ENCODE data around the gene SEMA3D.

The SEMA3D gene

GRCh38 chr7:85023066-85023712, 163.7 kb downstream of the SEMA3D start:
- Histone ChIP-seq H3K4me1 (ENCODE audit: insufficient read depth, low read length) (peaks cover 4% of the 10 kb centered on the region), H3K27me3 (ENCODE audit: control insufficient read depth in 1 of 2, insufficient read depth in 2 of 2, low read length in 2 of 2) (no peaks in the 10 kb centered on the region), H3K27ac (ENCODE audit: low read depth, low read length) (no peak overlapping the region), H3K36me3 (ENCODE audit: insufficient read depth, low read length) (no peaks in the 10 kb centered on the region), H3K4me3 (ENCODE audit: low read depth in 1 of 2, low read length in 2 of 2) (no peak overlapping the region), H3K9me3 (ENCODE audit: low read length) (no peaks in the 10 kb centered on the region), H3K9ac (ENCODE audit: low read length) (no peak overlapping the region)

GRCh38 chr7:85022064-85022697, 164.7 kb downstream of the SEMA3D start:
- H3K4me1 ChIP-seq (ENCODE audit: insufficient read depth, low read length): peaks cover 4% of the 10 kb centered on the region
- H3K9me3 ChIP-seq (ENCODE audit: low read length): no peaks in the 10 kb centered on the region
- H3K4me3 ChIP-seq (ENCODE audit: low read depth in 1 of 2, low read length in 2 of 2): no peak overlapping the region
- no peak overlapping the region for H3K9ac ChIP-seq (ENCODE audit: low read length)
- no peak overlapping the region for H3K27ac ChIP-seq (ENCODE audit: low read depth, low read length)
- H3K27me3 ChIP-seq (ENCODE audit: control insufficient read depth in 1 of 2, insufficient read depth in 2 of 2, low read length in 2 of 2): no peaks in the 10 kb centered on the region
- H3K36me3 ChIP-seq (ENCODE audit: insufficient read depth, low read length): no peaks in the 10 kb centered on the region

- Histone ChIP-seq H3K27me3 (ENCODE audit: control insufficient read depth in 1 of 2, insufficient read depth in 2 of 2, low read length in 2 of 2) (no peaks in the 10 kb centered on the region), H3K27ac (ENCODE audit: low read depth, low read length) (no peak overlapping the region), H3K9me3 (ENCODE audit: low read length) (no peaks in the 10 kb centered on the region), H3K9ac (ENCODE audit: low read length) (no peak overlapping the region), H3K4me3 (ENCODE audit: low read depth in 1 of 2, low read length in 2 of 2) (no peak overlapping the region), H3K4me1 (ENCODE audit: insufficient read depth, low read length) (peaks cover 4% of the 10 kb centered on the region), H3K36me3 (ENCODE audit: insufficient read depth, low read length) (no peaks in the 10 kb centered on the region)
Observed at GRCh38 chr7:85021101-85021704, 165.7 kb downstream of the SEMA3D start.

GRCh38 chr7:85019778-85020177, 167.1 kb downstream of the SEMA3D start:
- no peaks in the 10 kb centered on the region for H3K36me3 ChIP-seq (ENCODE audit: insufficient read depth, low read length)
- no peak overlapping the region for H3K4me3 ChIP-seq (ENCODE audit: low read depth in 1 of 2, low read length in 2 of 2)
- no peak overlapping the region for H3K27ac ChIP-seq (ENCODE audit: low read depth, low read length)
- no peaks in the 10 kb centered on the region for H3K27me3 ChIP-seq (ENCODE audit: control insufficient read depth in 1 of 2, insufficient read depth in 2 of 2, low read length in 2 of 2)
- no peaks in the 10 kb centered on the region for H3K9me3 ChIP-seq (ENCODE audit: low read length)
- H3K4me1 ChIP-seq (ENCODE audit: insufficient read depth, low read length): peaks cover 4% of the 10 kb centered on the region
- no peak overlapping the region for H3K9ac ChIP-seq (ENCODE audit: low read length)

GRCh38 chr7:85019176-85019575, 167.7 kb downstream of the SEMA3D start:
- Histone ChIP-seq H3K27me3 (ENCODE audit: control insufficient read depth in 1 of 2, insufficient read depth in 2 of 2, low read length in 2 of 2) (no peaks in the 10 kb centered on the region), H3K27ac (ENCODE audit: low read depth, low read length) (no peak overlapping the region), H3K9ac (ENCODE audit: low read length) (no peak overlapping the region), H3K4me1 (ENCODE audit: insufficient read depth, low read length) (peaks cover 4% of the 10 kb centered on the region), H3K9me3 (ENCODE audit: low read length) (no peaks in the 10 kb centered on the region), H3K4me3 (ENCODE audit: low read depth in 1 of 2, low read length in 2 of 2) (no peak overlapping the region), H3K36me3 (ENCODE audit: insufficient read depth, low read length) (no peaks in the 10 kb centered on the region)

GRCh38 chr7:85018498-85018897, 168.4 kb downstream of the SEMA3D start:
- H3K27ac ChIP-seq (ENCODE audit: low read depth, low read length): no peak overlapping the region
- no peaks in the 10 kb centered on the region for H3K36me3 ChIP-seq (ENCODE audit: insufficient read depth, low read length)
- H3K9me3 ChIP-seq (ENCODE audit: low read length): no peaks in the 10 kb centered on the region
- no peak overlapping the region for H3K9ac ChIP-seq (ENCODE audit: low read length)
- peaks cover 4% of the 10 kb centered on the region for H3K4me1 ChIP-seq (ENCODE audit: insufficient read depth, low read length)
- no peak overlapping the region for H3K4me3 ChIP-seq (ENCODE audit: low read depth in 1 of 2, low read length in 2 of 2)
- no peaks in the 10 kb centered on the region for H3K27me3 ChIP-seq (ENCODE audit: control insufficient read depth in 1 of 2, insufficient read depth in 2 of 2, low read length in 2 of 2)

- Histone ChIP-seq H3K27me3 (ENCODE audit: control insufficient read depth in 1 of 2, insufficient read depth in 2 of 2, low read length in 2 of 2) (no peaks in the 10 kb centered on the region), H3K4me1 (ENCODE audit: insufficient read depth, low read length) (peaks cover 4% of the 10 kb centered on the region), H3K36me3 (ENCODE audit: insufficient read depth, low read length) (no peaks in the 10 kb centered on the region), H3K9ac (ENCODE audit: low read length) (no peak overlapping the region), H3K4me3 (ENCODE audit: low read depth in 1 of 2, low read length in 2 of 2) (no peak overlapping the region), H3K27ac (ENCODE audit: low read depth, low read length) (no peak overlapping the region), H3K9me3 (ENCODE audit: low read length) (no peaks in the 10 kb centered on the region)
Observed at GRCh38 chr7:85016286-85016685, 170.6 kb downstream of the SEMA3D start.

- H3K9me3 ChIP-seq (ENCODE audit: low read length): no peaks in the 10 kb centered on the region
- no peak overlapping the region for H3K27ac ChIP-seq (ENCODE audit: low read depth, low read length)
- H3K4me3 ChIP-seq (ENCODE audit: low read depth in 1 of 2, low read length in 2 of 2): no peak overlapping the region
- no peaks in the 10 kb centered on the region for H3K36me3 ChIP-seq (ENCODE audit: insufficient read depth, low read length)
- no peak overlapping the region for H3K9ac ChIP-seq (ENCODE audit: low read length)
- no peaks in the 10 kb centered on the region for H3K4me1 ChIP-seq (ENCODE audit: insufficient read depth, low read length)
- H3K27me3 ChIP-seq (ENCODE audit: control insufficient read depth in 1 of 2, insufficient read depth in 2 of 2, low read length in 2 of 2): no peaks in the 10 kb centered on the region
Observed at GRCh38 chr7:85014936-85015660, 171.8 kb downstream of the SEMA3D start.

- Histone ChIP-seq H3K9me3 (ENCODE audit: low read length) (no peaks in the 10 kb centered on the region), H3K4me1 (ENCODE audit: insufficient read depth, low read length) (no peaks in the 10 kb centered on the region), H3K4me3 (ENCODE audit: low read depth in 1 of 2, low read length in 2 of 2) (no peak overlapping the region), H3K27me3 (ENCODE audit: control insufficient read depth in 1 of 2, insufficient read depth in 2 of 2, low read length in 2 of 2) (no peaks in the 10 kb centered on the region), H3K36me3 (ENCODE audit: insufficient read depth, low read length) (no peaks in the 10 kb centered on the region), H3K9ac (ENCODE audit: low read length) (no peak overlapping the region), H3K27ac (ENCODE audit: low read depth, low read length) (no peak overlapping the region)
Observed at GRCh38 chr7:85011127-85011526, 175.7 kb downstream of the SEMA3D start.

GRCh38 chr7:85010306-85010705, 176.6 kb downstream of the SEMA3D start:
- Histone ChIP-seq H3K9me3 (ENCODE audit: low read length) (no peaks in the 10 kb centered on the region), H3K27ac (ENCODE audit: low read depth, low read length) (no peak overlapping the region), H3K4me1 (ENCODE audit: insufficient read depth, low read length) (no peaks in the 10 kb centered on the region), H3K36me3 (ENCODE audit: insufficient read depth, low read length) (no peaks in the 10 kb centered on the region), H3K9ac (ENCODE audit: low read length) (no peak overlapping the region), H3K4me3 (ENCODE audit: low read depth in 1 of 2, low read length in 2 of 2) (no peak overlapping the region), H3K27me3 (ENCODE audit: control insufficient read depth in 1 of 2, insufficient read depth in 2 of 2, low read length in 2 of 2) (no peaks in the 10 kb centered on the region)

- H3K4me1 ChIP-seq (ENCODE audit: insufficient read depth, low read length): peaks cover 5% of the 10 kb centered on the region
- no peak overlapping the region for H3K4me3 ChIP-seq (ENCODE audit: low read depth in 1 of 2, low read length in 2 of 2)
- H3K36me3 ChIP-seq (ENCODE audit: insufficient read depth, low read length): no peaks in the 10 kb centered on the region
- H3K9ac ChIP-seq (ENCODE audit: low read length): no peak overlapping the region
- H3K9me3 ChIP-seq (ENCODE audit: low read length): no peaks in the 10 kb centered on the region
- no peaks in the 10 kb centered on the region for H3K27me3 ChIP-seq (ENCODE audit: control insufficient read depth in 1 of 2, insufficient read depth in 2 of 2, low read length in 2 of 2)
- H3K27ac ChIP-seq (ENCODE audit: low read depth, low read length): no peak overlapping the region
Observed at GRCh38 chr7:85006754-85007153, 180.1 kb downstream of the SEMA3D start.
